ENCODE measurements around the gene CCDC47.

CCDC47 gene

DNA sequence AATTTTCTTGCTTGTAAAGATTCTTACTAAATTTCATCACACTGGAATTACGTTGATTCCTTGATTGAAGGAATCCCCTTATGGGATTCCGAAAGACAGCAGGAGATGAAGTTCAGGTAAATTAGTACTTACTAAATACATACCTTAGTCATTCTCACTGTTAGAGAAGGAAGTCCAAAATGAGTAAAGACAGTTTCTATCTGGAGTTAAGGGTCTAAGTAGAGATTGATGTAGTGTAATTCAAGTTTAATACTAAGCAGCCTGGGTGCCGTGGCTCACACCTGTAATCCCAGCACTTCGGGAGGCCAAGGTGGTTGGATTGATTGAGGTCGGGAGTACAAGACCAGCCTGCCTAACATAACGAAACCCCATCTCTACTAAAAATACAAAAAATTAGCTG is 10.1 kb upstream of the CCDC47 start:
- no peak for DNase-seq (ENCODE audit: low read depth)

DNA sequence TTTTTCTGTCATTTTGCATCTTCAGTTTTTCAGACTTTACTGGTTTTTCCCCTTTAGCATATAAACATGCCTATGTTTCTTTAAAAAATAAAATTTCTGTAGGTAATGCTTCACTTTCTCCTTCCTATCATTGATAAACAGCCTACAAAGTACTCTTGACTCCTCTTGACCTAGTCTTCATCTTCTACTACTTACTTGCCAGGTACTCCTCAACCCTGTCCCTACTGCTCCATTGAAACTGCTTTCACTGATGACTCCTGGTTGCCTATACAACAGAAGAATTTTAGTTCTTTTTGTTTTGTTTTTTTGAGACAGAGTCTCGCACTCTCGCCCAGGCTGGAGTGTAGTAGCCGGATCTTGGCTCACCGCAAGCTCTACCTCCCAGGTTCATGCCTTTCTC is 7.5 kb upstream of the CCDC47 start:
- no peak for DNase-seq (ENCODE audit: low read depth)

DNA sequence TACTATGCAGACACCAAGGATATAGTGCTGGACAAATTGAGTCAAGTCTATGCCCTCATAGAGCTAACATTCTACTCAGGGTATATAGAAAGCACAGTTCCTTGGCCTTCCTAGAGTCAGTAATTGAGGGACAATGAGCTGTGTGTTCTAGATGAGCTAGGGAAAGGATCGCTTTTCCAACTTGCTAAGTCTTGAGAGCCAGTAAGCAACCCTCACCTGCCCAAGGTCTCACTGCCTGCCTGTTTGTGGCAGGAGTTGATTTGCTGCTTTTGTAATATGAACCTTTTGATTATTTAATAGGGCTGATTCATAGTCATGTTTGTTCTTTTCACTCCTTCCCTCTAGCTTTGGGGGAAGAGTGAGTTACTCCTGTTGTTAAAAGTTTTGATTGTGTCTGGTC is 7.1 kb upstream of the CCDC47 start:
- DNase-seq (ENCODE audit: low read depth) = peak; percentile 47

DNA sequence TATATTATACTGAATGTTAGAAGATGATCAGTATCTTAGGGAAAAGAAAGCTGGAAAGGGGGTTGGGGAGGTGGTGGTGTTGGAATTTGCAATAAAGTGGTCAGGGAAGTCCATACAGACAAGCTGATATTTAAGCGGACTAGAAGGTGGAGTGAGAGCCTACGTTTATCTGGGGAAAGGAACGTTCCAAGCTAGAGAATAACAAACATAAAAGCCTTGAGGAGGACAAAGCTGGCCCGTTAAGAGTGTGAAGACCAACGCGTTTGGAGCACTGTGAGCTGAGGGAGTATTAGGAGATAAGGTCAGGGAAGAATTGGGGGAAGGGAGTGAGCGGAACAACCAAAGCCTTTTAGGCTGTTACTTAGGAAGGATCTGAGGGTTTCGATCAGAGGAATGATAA is 2.0 kb upstream of the CCDC47 start:
- no peak for DNase-seq (ENCODE audit: low read depth)

DNA sequence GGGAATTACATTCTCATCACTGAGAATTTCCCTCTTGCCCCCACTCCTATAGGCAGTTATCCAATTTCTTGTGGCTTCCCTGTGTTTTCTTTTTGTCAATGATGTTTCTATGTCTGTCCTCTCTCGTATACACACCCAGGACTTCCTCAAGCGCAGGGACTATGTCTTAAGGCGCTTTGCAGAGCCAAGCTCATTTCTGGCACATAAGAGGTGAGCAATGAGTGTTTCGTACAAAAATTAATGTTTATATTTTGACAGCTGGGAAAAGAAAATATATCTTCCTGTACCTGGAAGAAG is 1.5 kb upstream of the CCDC47 start:
- DNase-seq (ENCODE audit: low read depth) = no peak

DNA sequence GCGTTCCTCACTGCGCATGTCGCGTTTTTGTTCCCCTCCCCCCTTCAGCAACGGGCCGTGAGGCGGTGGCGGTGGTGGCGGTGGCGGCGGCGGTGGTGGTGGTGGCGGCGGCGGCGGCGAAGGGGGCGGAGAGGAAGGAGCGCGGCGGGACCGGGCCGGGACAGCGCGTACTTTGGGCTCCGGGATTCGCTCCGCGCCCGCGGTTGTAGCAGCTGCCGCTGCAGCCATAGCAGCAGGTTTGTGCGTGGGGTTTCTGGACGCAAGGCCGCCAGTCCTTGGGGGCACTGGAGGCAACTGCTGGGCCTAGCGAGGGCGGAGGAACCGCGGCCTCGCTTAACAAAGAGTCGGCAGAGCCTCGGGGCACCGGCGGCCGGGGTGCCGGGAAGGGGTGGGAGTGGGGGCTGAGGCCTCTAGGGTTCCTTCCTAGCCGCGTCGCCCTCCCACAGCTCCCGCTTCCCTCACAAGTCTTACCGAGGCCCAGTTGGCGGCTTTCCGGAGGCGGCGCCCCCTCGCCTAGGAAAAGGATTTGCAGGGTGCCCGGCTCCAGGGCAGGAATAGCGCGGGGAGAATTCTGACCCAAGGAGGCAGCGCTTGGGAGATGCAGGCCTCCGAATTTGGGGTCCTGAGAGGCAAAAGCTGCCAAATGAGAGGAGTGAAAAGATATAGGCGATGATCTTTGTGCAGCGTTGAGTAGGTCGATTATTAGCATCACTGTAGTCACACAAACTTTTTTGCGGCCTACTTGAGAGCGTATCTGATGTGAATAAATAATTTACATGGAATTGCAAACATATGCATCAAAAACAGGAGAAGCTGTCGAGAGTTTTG is 958 bp upstream of the CCDC47 start, which contains the start of gene DDX42:
TSS of gene DDX42 (plus strand) at position 30 of the 828 bp plus-strand sequence. CDS start 12,880 bp downstream, outside the sequence.
- peak; percentile 58 for DNase-seq (ENCODE audit: low read depth)

DNA sequence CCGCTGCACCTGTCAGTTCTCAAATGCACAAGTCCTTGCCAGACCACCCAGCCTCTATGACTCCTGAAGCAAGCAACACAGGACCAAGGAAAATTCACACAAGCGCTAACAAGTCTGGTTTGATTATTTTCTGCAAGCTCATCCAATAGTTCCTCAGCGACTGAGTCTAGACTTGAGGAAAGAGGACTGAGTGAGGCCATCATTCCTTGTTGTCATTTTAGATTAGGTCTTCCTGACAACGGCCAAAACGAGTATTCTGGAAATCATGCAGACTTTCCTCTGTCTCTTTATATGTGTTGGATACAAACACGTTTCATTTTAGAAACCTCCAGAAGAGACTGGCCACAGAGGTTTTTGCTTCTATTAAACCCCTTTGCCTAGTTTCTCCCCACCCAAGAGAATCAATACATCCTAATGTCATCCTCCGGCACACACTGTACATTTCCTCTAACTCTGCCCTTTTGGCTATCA is 561 bp downstream of the CCDC47 start:
- DNase-seq (ENCODE audit: low read depth) = peak; percentile 37

DNA sequence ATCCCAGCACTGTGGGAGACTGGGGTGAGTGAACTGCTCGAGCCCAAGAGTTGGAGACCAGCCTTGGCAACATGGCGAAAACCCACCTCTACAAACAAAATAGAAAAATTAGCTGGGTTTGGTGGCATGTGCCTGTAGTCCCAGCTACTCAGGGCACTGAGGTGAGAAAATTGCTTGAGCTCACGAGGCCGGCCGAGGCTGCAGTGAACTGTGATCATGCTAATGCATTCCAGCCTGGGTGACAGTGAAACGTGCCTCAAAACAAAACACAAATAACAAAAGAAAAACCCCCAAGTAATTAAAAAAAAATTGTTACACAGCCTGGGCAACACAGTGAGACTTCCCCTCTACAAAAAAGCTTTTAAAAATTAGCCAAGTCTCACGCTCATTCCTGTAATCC is 5.0 kb downstream of the CCDC47 start:
- DNase-seq (ENCODE audit: low read depth) = no peak

DNA sequence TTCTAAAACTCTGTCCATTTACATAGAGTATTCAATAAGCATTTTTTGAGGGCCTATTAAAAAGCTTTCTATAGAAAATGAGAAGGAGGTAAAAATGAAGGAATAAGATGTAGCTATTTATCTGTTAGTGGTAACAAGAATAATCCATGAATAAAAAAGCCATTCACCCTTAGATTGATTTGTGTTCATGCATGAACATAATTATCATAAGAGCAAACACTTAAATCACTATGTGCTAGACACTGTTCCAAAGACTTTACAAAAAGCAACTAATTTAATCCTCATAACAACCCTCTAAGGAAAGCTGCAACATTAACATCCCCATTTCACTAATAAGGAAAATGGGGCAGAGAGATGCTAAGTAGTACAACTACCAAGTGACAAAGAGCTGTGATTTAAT is 6.6 kb downstream of the CCDC47 start:
- DNase-seq (ENCODE audit: low read depth) = no peak

DNA sequence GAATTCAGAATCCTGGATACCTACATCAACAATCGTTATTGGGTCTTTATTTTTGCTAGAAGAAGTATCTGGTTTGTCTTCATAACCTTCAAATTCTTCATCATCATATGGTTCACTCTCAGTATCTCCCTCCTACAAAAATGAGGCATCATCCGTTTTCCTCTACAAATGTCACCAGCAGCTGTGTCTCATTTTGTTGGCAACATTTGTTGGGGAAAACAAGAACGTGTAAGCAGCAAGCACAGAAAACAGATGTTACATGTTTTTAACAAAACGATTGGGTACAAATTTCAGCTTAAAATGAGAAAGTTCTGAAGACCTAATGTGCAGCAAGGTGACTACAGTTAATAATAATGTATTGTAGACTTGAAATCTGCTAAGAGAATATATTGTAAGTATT is 8.7 kb downstream of the CCDC47 start:
- DNase-seq (ENCODE audit: low read depth) = no peak

DNA sequence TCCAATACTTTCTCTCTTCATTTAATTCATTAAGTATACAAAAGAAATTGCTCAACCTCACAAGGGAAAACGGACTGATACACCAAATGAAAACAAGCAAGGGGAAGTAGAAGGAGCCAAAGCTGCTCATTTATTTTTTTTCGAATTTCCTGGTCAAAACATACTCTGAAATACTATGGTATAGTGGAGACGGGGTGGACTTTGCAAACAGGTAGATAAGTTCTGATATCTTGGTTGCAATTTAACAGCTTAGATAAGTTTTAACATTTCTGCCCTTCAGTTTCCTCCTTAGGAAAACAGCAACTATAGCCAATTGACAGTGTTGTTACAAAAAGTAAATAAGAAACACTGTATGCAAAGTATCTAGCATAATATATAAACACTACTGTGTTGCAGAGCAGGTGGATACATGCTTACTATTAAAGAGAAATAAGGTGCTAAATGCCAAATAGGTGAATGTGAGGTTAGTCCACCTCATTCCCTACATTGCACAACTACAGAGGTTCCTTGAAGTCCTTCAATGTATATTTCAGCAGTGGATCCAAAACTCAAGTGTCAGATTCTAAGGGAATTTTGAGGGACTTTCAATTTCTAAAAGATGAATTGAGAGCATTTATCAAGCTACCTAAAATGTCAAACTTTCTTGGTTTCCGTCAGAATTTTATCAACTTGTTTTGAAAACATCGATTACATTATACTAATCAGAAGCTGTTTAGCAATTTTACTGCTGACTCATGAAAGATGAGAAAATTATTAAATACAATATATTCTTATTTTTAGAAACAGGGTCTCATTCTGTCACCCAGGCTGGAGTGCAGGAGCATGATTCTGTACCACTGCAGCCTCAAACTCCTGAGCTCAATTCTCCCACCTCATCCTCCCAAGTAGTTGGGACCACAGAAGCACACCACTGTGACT is 11.0 kb downstream of the CCDC47 start:
- no peak for DNase-seq (ENCODE audit: low read depth)

DNA sequence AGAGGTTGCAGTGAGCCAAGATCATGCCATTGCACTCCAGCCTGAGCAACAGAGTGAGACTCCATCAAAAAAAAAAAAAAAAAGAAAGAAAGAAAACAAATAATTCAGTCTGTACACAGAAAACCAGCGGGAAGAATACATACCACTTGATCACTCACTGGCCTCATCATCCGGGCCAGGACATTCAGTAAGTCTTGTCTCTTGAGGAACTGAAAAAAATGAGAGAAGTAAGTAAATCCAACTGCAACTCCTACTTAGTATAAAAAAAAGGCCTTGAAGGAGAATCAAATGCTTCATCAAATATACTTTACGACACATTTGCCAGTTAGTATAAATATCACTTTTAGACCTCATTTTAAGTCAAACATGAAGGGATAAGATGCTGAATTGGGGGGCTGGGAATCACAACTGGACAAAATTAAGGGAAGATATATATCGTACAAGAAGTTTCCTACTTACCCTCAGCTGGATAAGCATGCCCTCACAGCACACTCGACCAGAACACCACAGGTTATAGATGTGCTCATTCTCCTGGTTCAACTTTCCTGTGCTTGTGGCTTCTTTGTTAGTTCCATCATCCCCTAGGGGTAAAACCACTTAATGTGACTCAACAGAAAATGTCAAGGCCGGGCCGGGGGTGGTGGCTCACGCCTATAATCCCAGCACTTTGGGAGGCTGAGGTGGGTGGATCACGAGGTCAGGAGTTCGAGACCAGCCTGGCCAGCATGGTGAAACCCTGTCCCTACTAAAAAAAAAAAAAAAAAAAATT is 12.4 kb downstream of the CCDC47 start:
- DNase-seq (ENCODE audit: low read depth) = peak; percentile 47

DNA sequence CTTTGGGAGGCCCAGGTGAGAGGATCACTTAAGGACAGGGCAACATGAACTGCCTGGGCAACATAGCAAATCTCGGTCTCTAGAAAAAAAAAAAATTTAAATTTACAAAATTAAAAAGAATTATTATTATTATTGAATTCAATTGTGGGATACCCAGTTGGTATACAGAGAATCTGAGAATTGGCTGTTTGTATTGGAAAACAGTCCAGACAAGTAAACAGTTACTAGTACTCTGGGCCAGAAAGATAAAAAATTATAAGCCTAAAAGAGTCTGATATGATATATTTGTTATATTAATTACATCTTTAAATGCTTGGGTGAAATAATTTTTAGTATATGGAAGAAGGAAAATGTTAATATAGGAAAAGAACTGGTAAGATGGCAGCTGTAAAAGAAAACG is 15.0 kb downstream of the CCDC47 start:
- DNase-seq (ENCODE audit: low read depth) = no peak

DNA sequence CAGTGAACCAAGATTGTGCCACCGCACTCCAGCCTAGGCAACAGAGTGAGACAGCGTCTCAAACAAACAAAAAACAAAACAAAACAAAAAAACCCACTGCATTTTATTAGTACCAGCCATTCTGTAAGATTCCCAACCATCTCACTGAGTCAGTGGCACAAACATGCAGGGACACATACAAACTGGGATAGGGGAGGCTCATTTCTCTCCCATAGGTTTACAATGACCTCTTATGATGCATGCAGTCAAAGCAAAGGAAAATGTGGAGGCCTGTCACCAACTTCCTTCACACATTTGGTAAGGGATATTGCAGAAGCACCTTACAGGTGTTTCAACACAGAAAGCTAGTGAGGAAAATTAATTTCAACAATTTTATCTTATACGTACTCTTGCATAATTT is 19.4 kb downstream of the CCDC47 start:
- no peak for DNase-seq (ENCODE audit: low read depth)

DNA sequence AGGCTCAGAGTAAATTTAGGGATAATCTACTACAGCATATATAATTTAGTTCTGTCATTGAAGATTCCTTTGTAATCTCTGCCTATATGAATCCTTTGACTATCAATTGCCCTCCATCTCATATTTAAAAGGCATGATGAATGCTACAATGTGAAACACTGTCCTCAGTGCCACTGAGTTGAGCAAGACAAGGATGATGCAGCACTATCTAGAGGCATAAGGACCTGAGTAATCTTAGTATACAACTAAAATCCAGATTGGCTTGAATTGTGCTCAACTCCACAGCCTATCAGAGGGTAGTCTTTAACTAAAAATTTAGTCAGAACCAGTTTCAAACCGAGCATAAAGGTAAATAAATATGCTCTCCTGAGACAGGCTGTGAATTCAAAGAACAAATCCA is 20.2 kb downstream of the CCDC47 start:
- peak; percentile 34 for DNase-seq (ENCODE audit: low read depth)

DNA sequence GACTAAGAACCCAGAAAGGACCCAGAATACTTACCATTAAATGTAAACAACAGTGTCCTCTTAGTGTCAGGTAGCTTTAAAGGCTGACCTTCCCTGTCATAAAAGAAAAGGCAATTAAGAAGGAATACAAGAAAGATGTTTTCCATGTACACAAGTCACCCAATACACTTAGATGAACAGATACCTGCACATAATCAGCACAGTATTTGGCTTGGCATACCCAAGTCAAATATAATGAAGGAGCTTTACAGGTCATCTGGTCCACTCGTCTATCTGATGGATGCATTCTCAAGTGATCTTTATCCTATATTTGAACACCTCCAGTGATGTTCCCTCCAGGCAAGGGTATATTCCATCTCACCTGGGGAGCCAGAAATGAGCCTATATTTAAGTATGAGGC is 20.7 kb downstream of the CCDC47 start:
- no peak for DNase-seq (ENCODE audit: low read depth)

DNA sequence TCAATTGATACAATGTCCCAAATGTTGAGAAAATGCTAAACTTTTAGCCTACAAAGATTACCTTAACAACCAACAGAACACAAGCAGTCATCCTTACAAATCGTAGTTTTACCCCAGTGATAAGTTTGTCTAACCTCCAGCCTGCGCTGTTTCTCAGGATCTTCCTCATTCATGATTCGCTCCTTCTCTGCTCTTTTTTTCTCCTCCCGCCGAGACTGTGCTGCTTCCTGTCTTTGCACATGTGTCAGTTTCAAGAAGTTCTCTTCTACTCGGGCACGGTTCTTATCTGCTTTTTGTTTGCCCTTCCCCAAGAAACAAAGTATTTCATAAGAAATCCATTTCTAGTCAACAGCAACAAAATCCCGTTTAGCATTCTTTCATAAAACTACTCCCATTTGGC is 21.6 kb downstream of the CCDC47 start:
- no peak for DNase-seq (ENCODE audit: low read depth)

DNA sequence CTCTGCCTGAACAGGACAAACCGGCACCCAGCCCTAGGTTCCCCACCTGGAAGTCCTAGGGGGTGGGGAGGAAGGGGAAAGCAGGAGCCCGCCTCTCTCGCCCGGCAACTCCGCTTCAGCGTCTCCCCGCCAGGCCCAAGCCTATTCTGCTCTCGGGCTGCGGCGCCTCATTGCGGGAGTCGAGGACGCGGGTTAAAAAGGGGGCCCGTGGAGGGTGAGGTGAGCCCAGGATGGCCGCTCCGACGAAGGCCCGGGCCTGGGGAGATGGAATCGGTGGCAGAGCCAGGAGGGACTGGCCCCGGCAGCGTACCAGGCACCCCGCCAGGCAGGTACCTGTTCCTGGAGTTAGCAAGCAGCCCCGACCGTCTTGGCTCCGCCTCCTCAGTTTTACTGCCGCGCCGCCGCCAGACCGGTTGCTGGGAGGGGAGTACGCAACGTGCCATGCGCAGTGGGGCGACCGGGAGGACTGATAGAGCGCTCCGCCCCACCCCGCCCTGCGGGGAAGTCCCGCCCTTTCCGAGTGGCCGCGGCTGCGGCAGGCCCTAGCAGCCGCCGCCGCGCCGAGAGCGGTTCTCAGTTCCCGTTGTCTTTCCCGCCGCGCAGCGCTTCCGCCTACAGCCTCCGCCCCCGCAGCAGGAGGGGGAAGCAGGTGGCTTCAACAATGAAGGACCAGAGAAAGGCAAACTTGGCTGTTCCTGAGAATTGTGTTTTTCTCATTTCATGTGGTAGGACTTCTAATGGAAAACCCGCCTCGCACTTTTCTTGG is 31.8 kb downstream of the CCDC47 start, which contains the start of gene STRADA:
TSS of gene STRADA (minus strand) at position 392 of the 766 bp plus-strand sequence. CDS start 13,430 bp downstream, outside the sequence.
- DNase-seq (ENCODE audit: low read depth) = peak; percentile 95

DNA sequence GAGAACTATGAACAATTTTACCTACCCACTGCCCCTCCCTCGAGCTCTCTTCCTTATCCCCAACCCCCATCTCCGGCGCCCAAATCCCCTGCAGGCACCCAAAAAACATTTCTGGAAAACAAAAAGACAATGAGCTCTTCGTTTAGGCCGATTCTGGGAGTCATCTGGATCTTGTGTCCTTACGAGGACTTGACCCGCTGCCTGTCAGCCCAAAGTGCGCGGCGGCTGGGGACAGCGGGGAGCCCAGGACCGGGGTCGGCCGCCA is 32.3 kb downstream of the CCDC47 start:
- DNase-seq (ENCODE audit: low read depth) = no peak

DNA sequence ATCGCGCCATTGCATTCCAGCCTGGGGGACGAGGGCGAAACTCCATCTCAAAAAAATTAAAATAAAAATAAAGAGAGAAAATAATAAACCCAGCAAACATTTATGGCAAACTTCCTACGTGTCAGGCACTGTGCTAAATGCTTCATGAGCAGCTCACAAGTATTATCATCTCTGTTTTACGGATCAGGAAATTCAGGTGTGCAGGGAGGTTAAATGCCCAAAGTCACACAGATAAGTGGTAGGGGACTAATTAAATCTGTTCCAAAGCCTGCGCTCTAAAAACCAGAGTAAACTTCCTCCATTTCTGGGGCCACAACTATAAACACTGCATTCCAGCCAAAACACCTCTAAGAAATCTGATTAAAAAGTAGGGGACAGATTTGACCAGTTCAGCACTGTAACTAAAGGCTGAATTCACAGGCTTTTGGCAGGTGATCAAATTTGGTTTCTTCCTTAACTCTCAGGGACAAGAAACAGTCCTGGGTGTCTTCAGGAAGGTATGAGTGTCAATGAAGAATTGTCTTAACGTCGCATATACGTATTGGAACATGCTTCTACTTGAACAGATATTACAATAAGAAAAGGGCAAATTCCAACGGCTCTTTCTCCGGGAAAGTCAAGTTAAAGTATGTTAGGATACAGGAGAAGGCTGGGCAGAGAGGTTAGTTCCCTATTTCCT is 32.8 kb downstream of the CCDC47 start:
- no peak for DNase-seq (ENCODE audit: low read depth)

DNA sequence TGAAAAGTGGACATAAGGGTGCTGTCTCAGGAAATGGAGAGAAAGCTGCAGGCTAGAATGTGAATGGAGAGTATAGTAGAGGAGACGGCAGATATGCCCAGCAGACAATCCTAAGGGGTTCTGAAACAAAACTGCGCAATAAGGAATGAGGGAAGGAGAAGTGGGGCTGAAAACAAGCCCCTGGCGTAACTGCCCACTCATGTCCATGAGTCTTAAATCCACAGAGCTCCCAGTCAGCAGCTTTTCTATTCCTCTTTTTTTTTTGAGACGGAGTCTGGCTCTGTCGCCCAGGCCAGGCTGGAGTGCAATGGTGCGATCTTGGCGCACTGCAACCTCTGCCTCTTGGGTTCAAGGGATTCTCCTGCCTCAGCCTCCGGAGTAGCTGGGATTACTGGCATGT is 37.7 kb downstream of the CCDC47 start:
- DNase-seq (ENCODE audit: low read depth) = no peak
